ENCODE measurements around the gene MGLL. TPM values are rescaled to one million over a fixed set of nuclear protein-coding genes. Genes with fewer than 3 reads are reported as not detected.

Gene MGLL
- total and polyA plus RNA-seq, 9 of the 15 experiments (the other 6 are each of a cell fraction or from before 2014, with no cell fraction given): 0.12 to 0.32 (median 0.18) TPM; not detected in 6

- in situ Hi-C loops (cut with MboI): no loop called here
- Histone ChIP-seq H3K36me3 (ENCODE audit: control insufficient read depth, insufficient read depth, low read length) (peaks cover 10% of the 10 kb centered on the region; the same call in 1 of the 3 replicates), H3K4me2 (ENCODE audit: insufficient read depth, low read length) (no peak overlapping the region), H3K9me1 (ENCODE audit: control insufficient read depth, insufficient read depth, low read length) (no peaks in the 10 kb centered on the region), H2AFZ (ENCODE audit: low read depth, low read length) (no peak overlapping the region), H3K4me1 (replicated peaks in 1 of 2; ENCODE audit: control insufficient read depth in 2 of 2, insufficient read depth in 2 of 2, low read length in 2 of 2) (no peaks in the 10 kb centered on the region), H4K20me1 (replicated peaks; ENCODE audit: control insufficient read depth, insufficient read depth, low read length) (no peaks in the 10 kb centered on the region), H3K27me3 (ENCODE audit: control insufficient read depth in 2 of 2, insufficient read depth in 2 of 2, low read length in 2 of 2) (no peaks in the 10 kb centered on the region), H3K27ac (ENCODE audit: extremely low read depth, low read depth, low read length) (no peak overlapping the region), H3K79me2 (ENCODE audit: control insufficient read depth, insufficient read depth, low read length) (no peaks in the 10 kb centered on the region), H3K4me3 (no peak overlapping the region), H3K9ac (ENCODE audit: insufficient read depth in 1 of 2, low read depth in 2 of 2, low read length in 2 of 2) (no peak overlapping the region), H3K9me3 (replicated peaks; ENCODE audit: control insufficient read depth, insufficient read depth, low read depth, low read length) (no peaks in the 10 kb centered on the region)
- intact Hi-C loops (cut with micrococcal nuclease): loop anchor here (10.0 kb wide), 2 partner anchors 183 to 483 kb away; no protein-coding TSS in a partner anchor
- BruUV-seq (replicated peaks): no TSS peak
- ChIA-PET CTCF (ENCODE audit: low intra/inter-chr PET ratio) (interaction anchor here (0.6 to 1.0 kb wide), 3 partner anchors 240 to 317 kb away, joined by 3 to 5 read pairs (median 4); no protein-coding TSS in a partner anchor), POLR2A (interaction anchor here (0.6 to 0.8 kb wide), 2 partner anchors 31 to 308 kb away, joined by 3 read pairs; no protein-coding TSS in a partner anchor)
- no peak for ATAC-seq
- WGBS (ENCODE audit: insufficient coverage, low coverage, missing lambda C conversion rate): 66% methylated on average over 6 of the region's 8 CpGs
- DNase-seq (ENCODE audit: extremely low read depth in 1 of 4, low spot score in 3 of 4): no peak
- no peak for FAIRE-seq
- TF ChIP-seq NFYB (IDR thresholded peaks at IDR 0.05; ENCODE audit: extremely low read depth, insufficient read length) (no peak), ZNF133 (CRISPR knock-in tag; IDR thresholded peaks at IDR 0.05) (no peak), ZFPM2 (CRISPR knock-in tag; IDR thresholded peaks at IDR 0.05) (no peak), SRSF1 (IDR thresholded peaks at IDR 0.05; ENCODE audit: low read depth, low read length) (no peak), RBBP5 (IDR thresholded peaks at IDR 0.05; ENCODE audit: borderline replicate concordance, insufficient read depth, low read length, poor library complexity, severe bottlenecking) (no peak), ZNF24 (IDR thresholded peaks at IDR 0.05) (no peak), CBFB (CRISPR knock-in tag; IDR thresholded peaks at IDR 0.05) (no peak), NFRKB (IDR thresholded peaks at IDR 0.05; ENCODE audit: low read depth) (no peak), ZNF3 (CRISPR knock-in tag; IDR thresholded peaks at IDR 0.05) (no peak)
These were observed 170.7 kb downstream of the MGLL start for GRCh38 chr3:127651516-127652172.
